Mesendoderm (in vitro differentiated cells): ENCODE results near the gene GNG12.

Experiments
- DNase-seq: peaks from one replicate; pipeline ENCODE4 v3.0.0; 2013
- H2AK5ac ChIP-seq: 2 replicates; pipeline ENCODE4 v1.6.1; 2013; ENCODE audit warnings: low read length, inconsistent platforms
- H2BK120ac ChIP-seq: 2 replicates; pipeline ENCODE4 v1.6.1; 2013; ENCODE audit warnings: low read depth, mild to moderate bottlenecking, low read length, moderate library complexity, mixed read lengths
- H2BK15ac ChIP-seq: replicated peaks from 2 replicates; pipeline ENCODE4 v1.6.1; 2013; ENCODE audit warnings: low read depth, mild to moderate bottlenecking, moderate library complexity
- H2BK5ac ChIP-seq: 2 replicates; pipeline ENCODE4 v1.6.1; 2013; ENCODE audit warnings: low read length, inconsistent platforms
- H3K18ac ChIP-seq: 2 replicates; pipeline ENCODE4 v1.6.1; 2013; ENCODE audit warnings: mild to moderate bottlenecking, low read length, mixed read lengths
- H3K23ac ChIP-seq: one replicate; pipeline ENCODE4 v1.6.1; 2013; ENCODE audit warnings: low read length
- H3K27ac ChIP-seq: 2 replicates; pipeline ENCODE4 v1.5.1; 2013; ENCODE audit warnings: low read depth, mild to moderate bottlenecking, inconsistent platforms, low read length, moderate library complexity
- H3K27me3 ChIP-seq: 2 replicates; pipeline ENCODE4 v1.6.1; 2013; ENCODE audit warnings: low read length, control low read depth, mild to moderate bottlenecking, inconsistent platforms; ENCODE audit not compliant: insufficient read depth, poor library complexity
- H3K36me3 ChIP-seq: 2 replicates; pipeline ENCODE4 v1.6.1; 2013; ENCODE audit warnings: low read length, inconsistent platforms; ENCODE audit not compliant: control insufficient read depth, insufficient read depth
- H3K4ac ChIP-seq: one replicate; pipeline ENCODE4 v1.6.1; 2013; ENCODE audit warnings: low read depth, mild to moderate bottlenecking, low read length, moderate library complexity
- H3K4me1 ChIP-seq: 2 replicates; pipeline ENCODE4 v1.6.1; 2013; ENCODE audit warnings: low read depth, low read length, inconsistent platforms; ENCODE audit not compliant: control insufficient read depth
- H3K4me2 ChIP-seq: 2 replicates; pipeline ENCODE4 v1.6.1; 2013; ENCODE audit warnings: low read length
- H3K4me3 ChIP-seq: 2 replicates; pipeline ENCODE4 v1.5.1; 2013; ENCODE audit warnings: mild to moderate bottlenecking, low read length
- H3K56ac ChIP-seq: one replicate; pipeline ENCODE4 v1.6.1; 2013; ENCODE audit warnings: low read length
- H3K79me1 ChIP-seq: 2 replicates; pipeline ENCODE4 v1.6.1; 2013; ENCODE audit warnings: low read length, inconsistent platforms
- H3K79me2 ChIP-seq: 2 replicates; pipeline ENCODE4 v1.6.1; 2013; ENCODE audit warnings: mild to moderate bottlenecking, low read length; ENCODE audit not compliant: control insufficient read depth, insufficient read depth
- H3K9ac ChIP-seq: 2 replicates; pipeline ENCODE4 v1.6.1; 2013; ENCODE audit warnings: low read length, inconsistent platforms
- H4K5ac ChIP-seq: one replicate; pipeline ENCODE4 v1.6.1; 2013; ENCODE audit warnings: low read length
- H4K8ac ChIP-seq: one replicate; pipeline ENCODE4 v1.6.1; 2013; ENCODE audit warnings: low read depth, mild to moderate bottlenecking, control low read depth, low read length, moderate library complexity
- WGBS: extraction: QIAGEN DNeasy Blood & Tissue Kit; methylation state at CpG from one replicate; pipeline ENCODE4 v1.1.7; 2013; ENCODE audit warnings: low lambda C conversion rate, missing lambda C conversion rate; ENCODE audit not compliant: insufficient coverage; ENCODE audit errors: extremely low coverage; 5-methylcytosine and 5-hydroxymethylcytosine counted together

The GNG12 gene

DNA sequence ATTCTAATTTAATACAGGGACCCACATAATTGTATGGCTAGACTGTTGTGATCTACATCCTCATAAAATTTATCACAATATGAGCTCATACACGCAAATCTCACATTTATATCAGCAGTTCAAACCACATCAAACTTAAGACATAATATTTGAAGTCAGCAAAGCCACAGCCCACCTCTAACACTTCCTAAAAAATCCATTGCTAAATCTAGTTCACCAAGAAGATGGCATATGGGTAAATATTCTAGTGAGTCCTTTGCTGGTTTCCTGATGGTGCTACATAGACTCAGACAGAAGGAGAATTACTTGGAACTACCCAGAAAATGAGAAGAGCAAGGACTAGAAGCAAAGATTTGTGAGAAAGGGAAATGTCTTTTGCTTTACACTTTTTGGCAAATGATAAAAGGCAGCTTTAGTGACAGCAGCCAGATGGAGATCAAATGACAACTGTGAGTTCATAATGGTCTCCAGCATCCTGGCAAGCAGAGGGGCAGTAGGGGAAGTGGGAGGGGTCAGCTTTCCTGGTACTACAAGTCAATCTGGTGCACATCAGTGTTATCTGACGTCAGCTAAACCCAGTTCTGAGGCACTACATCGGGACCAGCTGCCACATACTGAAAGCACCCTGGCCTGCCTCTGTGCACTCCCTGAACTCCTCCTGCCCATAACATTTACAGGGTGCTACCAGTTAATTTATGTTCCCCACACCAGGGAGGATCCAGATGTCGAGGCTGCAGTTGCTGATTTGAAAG lies 158.8 kb downstream of the GNG12 start:
- no peaks in the 10 kb centered on the region for H3K36me3 ChIP-seq
- H3K4me1 ChIP-seq, result no peaks in the 10 kb centered on the region
- H2AK5ac ChIP-seq, result no peak overlapping the region
- H3K79me1 ChIP-seq, result no peaks in the 10 kb centered on the region
- H3K4ac ChIP-seq, result no peak overlapping the region
- no peaks in the 10 kb centered on the region for H3K27me3 ChIP-seq
- no peak for DNase-seq
- H3K27ac ChIP-seq, result no peak overlapping the region
- H2BK15ac ChIP-seq, result no peak overlapping the region
- no peak overlapping the region for H3K4me2 ChIP-seq
- no peak overlapping the region for H4K5ac ChIP-seq
- no peak overlapping the region for H4K8ac ChIP-seq
- H3K23ac ChIP-seq, result no peak overlapping the region
- H2BK5ac ChIP-seq, result no peak overlapping the region
- no peak overlapping the region for H3K4me3 ChIP-seq
- no peak overlapping the region for H3K56ac ChIP-seq
- H3K79me2 ChIP-seq, result no peaks in the 10 kb centered on the region
- no CpG with 5 or more reads among the region's 4 CpGs for WGBS
- H3K18ac ChIP-seq, result no peak overlapping the region
- no peak overlapping the region for H3K9ac ChIP-seq
- H2BK120ac ChIP-seq, result no peak overlapping the region

DNA sequence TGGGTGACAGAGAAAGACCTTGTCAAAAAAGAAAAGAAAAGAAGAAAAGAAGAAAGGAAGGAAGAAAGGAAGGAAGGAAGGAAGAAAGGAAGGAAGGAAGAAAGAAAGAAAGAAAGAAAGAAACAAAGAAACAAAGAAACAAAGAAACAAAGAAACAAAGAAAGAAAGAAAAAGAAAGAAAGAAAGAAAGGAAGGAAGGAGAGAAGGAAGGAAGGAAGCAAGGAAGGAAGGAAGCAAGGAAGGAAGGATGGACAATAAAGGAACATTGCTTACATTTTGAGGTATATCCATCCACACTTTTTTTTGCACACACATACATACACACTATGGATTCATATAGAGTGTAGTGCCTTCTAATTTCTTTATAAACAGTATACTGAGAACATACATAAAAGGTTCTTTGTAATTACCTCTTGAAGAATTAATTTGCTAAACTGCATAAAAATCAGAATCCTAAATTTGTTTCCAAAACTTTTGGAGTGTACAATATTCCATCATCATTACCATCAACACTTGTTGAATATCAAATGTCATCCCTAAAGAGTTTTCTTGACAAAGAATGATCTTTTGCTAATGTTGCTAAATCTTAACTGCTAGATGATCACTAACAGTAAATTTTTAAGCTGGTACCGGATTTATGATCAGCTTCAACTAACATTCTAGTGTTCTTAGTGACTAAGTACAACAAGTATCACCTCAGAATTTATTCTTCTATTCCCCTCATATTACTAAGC lies 159.6 kb downstream of the GNG12 start:
- H2AK5ac ChIP-seq, result no peak overlapping the region
- no peaks in the 10 kb centered on the region for H3K79me2 ChIP-seq
- H3K4ac ChIP-seq, result no peak overlapping the region
- no peaks in the 10 kb centered on the region for H3K4me1 ChIP-seq
- no peak overlapping the region for H2BK5ac ChIP-seq
- H3K36me3 ChIP-seq, result no peaks in the 10 kb centered on the region
- WGBS, result no CpG with 5 or more reads among the region's 1 CpG
- H4K5ac ChIP-seq, result no peak overlapping the region
- no peaks in the 10 kb centered on the region for H3K27me3 ChIP-seq
- no peaks in the 10 kb centered on the region for H3K79me1 ChIP-seq
- H4K8ac ChIP-seq, result no peak overlapping the region
- H3K56ac ChIP-seq, result no peak overlapping the region
- no peak overlapping the region for H3K27ac ChIP-seq
- no peak for DNase-seq
- H3K18ac ChIP-seq, result no peak overlapping the region
- no peak overlapping the region for H3K23ac ChIP-seq
- H3K4me3 ChIP-seq, result no peak overlapping the region
- H3K4me2 ChIP-seq, result no peak overlapping the region
- H3K9ac ChIP-seq, result no peak overlapping the region
- no peak overlapping the region for H2BK120ac ChIP-seq
- H2BK15ac ChIP-seq, result no peak overlapping the region

DNA sequence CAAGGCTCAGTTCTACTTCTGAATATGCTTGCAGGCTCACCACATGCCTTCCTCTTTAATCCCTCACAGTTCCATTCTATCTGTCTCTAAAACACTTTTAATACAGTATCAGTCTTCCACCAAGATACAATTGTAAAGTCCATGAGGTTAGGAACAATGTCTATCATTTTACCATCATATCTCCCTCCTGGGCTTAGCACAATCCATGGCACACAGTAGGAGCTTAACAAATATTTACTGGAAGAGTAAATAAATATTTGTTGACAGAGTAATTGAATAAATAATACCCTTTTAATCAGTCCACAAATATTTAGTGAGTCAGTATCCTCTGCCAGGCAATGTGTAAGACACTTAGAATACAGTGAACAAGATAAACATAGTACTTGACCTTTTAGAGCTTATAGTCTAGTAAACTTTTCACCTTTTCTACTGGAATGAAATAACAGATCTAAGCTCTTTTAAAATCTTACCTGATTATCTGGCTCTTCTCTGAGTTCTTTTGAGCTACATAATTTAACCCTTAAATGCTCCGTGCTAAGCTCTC lies 160.9 kb downstream of the GNG12 start:
- H3K4me2 ChIP-seq, result no peak overlapping the region
- H3K4me1 ChIP-seq, result no peaks in the 10 kb centered on the region
- H3K27ac ChIP-seq, result no peak overlapping the region
- H3K27me3 ChIP-seq, result no peaks in the 10 kb centered on the region
- no peak overlapping the region for H2BK5ac ChIP-seq
- no peak overlapping the region for H2BK15ac ChIP-seq
- no peak overlapping the region for H4K5ac ChIP-seq
- H3K9ac ChIP-seq, result no peak overlapping the region
- DNase-seq, result no peak
- no CpG with 5 or more reads among the region's 1 CpG for WGBS
- H4K8ac ChIP-seq, result no peak overlapping the region
- H3K79me1 ChIP-seq, result no peaks in the 10 kb centered on the region
- H3K36me3 ChIP-seq, result no peaks in the 10 kb centered on the region
- H3K79me2 ChIP-seq, result no peaks in the 10 kb centered on the region
- H3K23ac ChIP-seq, result no peak overlapping the region
- no peak overlapping the region for H2BK120ac ChIP-seq
- H3K4ac ChIP-seq, result no peak overlapping the region
- H3K18ac ChIP-seq, result no peak overlapping the region
- no peak overlapping the region for H3K4me3 ChIP-seq
- no peak overlapping the region for H3K56ac ChIP-seq
- H2AK5ac ChIP-seq, result no peak overlapping the region

DNA sequence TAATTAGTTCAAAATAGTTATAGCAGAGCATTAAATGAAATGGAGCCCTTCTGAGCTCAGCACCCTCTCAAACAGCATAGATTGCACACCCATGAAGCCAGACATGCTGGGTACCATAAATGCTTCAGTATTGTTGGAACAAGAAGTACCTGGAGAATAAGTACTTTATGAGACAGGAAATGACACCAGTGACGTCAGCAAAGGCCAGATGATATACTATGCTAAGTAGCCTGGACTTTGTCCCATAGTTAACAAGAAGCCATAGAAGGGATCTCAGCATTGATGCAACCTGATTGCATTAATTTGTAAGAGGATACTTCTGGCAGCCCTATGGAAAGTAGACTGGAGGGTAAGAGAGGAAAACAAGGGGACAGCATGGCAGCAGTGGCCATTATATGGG lies 164.6 kb downstream of the GNG12 start:
- Histone ChIP-seq H2BK5ac (no peak overlapping the region), H3K4me1 (no peaks in the 10 kb centered on the region), H3K79me1 (no peaks in the 10 kb centered on the region), H2BK15ac (no peak overlapping the region), H4K8ac (no peak overlapping the region), H4K5ac (no peak overlapping the region), H3K4me2 (no peak overlapping the region), H3K23ac (no peak overlapping the region), H3K4ac (no peak overlapping the region), H3K4me3 (no peak overlapping the region), H3K27ac (no peak overlapping the region), H3K27me3 (no peaks in the 10 kb centered on the region), H3K36me3 (no peaks in the 10 kb centered on the region), H2AK5ac (no peak overlapping the region), H3K79me2 (no peaks in the 10 kb centered on the region), H2BK120ac (no peak overlapping the region), H3K9ac (no peak overlapping the region), H3K56ac (no peak overlapping the region), H3K18ac (no peak overlapping the region)
- whole genome bisulfite sequencing, result no CpG with 5 or more reads among the region's 1 CpG
- no peak for DNase-seq

DNA sequence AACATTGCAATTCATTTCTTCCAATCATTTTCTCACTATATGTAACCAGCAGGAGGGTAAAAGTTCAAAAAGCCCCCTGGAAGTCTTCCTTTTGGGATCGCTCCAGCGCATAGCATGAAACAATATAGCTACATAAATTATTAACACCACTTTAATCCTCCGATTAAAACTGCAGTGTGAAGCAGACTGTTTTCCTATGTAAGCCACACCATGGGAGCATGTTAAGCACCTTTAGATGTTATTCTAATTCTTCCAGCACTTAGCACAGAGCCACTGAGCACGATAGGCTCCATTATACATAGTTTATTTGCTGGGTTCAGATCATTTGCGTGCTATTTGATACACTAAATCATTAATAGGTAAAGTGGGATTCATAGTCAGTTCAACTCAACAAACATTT lies 166.6 kb downstream of the GNG12 start:
- H3K4me1 ChIP-seq, result no peaks in the 10 kb centered on the region
- H3K4me2 ChIP-seq, result no peak overlapping the region
- no peak overlapping the region for H2AK5ac ChIP-seq
- H3K27ac ChIP-seq, result no peak overlapping the region
- no peak overlapping the region for H3K56ac ChIP-seq
- no peaks in the 10 kb centered on the region for H3K79me1 ChIP-seq
- no peak overlapping the region for H3K23ac ChIP-seq
- DNase-seq, result no peak
- H3K4ac ChIP-seq, result no peak overlapping the region
- H3K36me3 ChIP-seq, result no peaks in the 10 kb centered on the region
- H3K79me2 ChIP-seq, result no peaks in the 10 kb centered on the region
- no peak overlapping the region for H2BK15ac ChIP-seq
- no peak overlapping the region for H4K8ac ChIP-seq
- H3K27me3 ChIP-seq, result no peaks in the 10 kb centered on the region
- no peak overlapping the region for H3K18ac ChIP-seq
- H4K5ac ChIP-seq, result no peak overlapping the region
- H3K9ac ChIP-seq, result no peak overlapping the region
- H2BK5ac ChIP-seq, result no peak overlapping the region
- no peak overlapping the region for H2BK120ac ChIP-seq
- no CpG with 5 or more reads among the region's 5 CpGs for WGBS
- H3K4me3 ChIP-seq, result no peak overlapping the region
